HG03565 (cell line): ENCODE data around the gene EIF4A2.
"Not testable (repeated sequence)": the region's sequence is repeated elsewhere in the genome, so short reads cannot be mapped to it uniquely, and the experiment has no call there.

Experiments
- ATAC-seq: cut with Tn5 transposase; IDR thresholded peaks from one replicate; pipeline ENCODE4 v1.9.1; 2021; ENCODE audit warnings: mild to moderate bottlenecking, moderate library complexity; ENCODE audit not compliant: unreplicated experiment

EIF4A2 gene

GRCh38 chr3:186818956-186819355, 35.6 kb downstream of the EIF4A2 start:
- no peak for ATAC-seq

- no peak for ATAC-seq
These were observed 38.3 kb downstream of the EIF4A2 start for GRCh38 chr3:186821429-186822387.

GRCh38 chr3:186822388-186822759, 39.0 kb downstream of the EIF4A2 start:
- ATAC-seq = not testable (repeated sequence)

GRCh38 chr3:186823386-186823785, 40.0 kb downstream of the EIF4A2 start:
- ATAC-seq = no peak

GRCh38 chr3:186824430-186825139, 41.2 kb downstream of the EIF4A2 start:
- no peak for ATAC-seq

GRCh38 chr3:186825294-186825821, 42.0 kb downstream of the EIF4A2 start:
- ATAC-seq = no peak

- no peak for ATAC-seq
These were observed 42.6 kb downstream of the EIF4A2 start for GRCh38 chr3:186825872-186826409.

- no peak for ATAC-seq
These were observed 43.1 kb downstream of the EIF4A2 start for GRCh38 chr3:186826410-186826975.

GRCh38 chr3:186826976-186827857, 43.8 kb downstream of the EIF4A2 start:
- peak; percentile 92 for ATAC-seq

GRCh38 chr3:186828340-186828739, 45.0 kb downstream of the EIF4A2 start:
- ATAC-seq = no peak

- no peak for ATAC-seq
These were observed 48.4 kb downstream of the EIF4A2 start for GRCh38 chr3:186831798-186832197.

- no peak for ATAC-seq
These were observed 48.9 kb downstream of the EIF4A2 start for GRCh38 chr3:186832276-186832675.
